Testis (tissue), 2 donors: Measurements from ENCODE around the gene LRRC8D.

Experiments used
- CTCF ChIP-seq, 3 experiments: fragments of 450-650 bp in 2 of 3; fragments of 200-600 bp in 1 of 3; sonication (generic) in 1 of 3; IDR thresholded peaks; one replicate each; pipeline ENCODE4 v1.5.1; 2016 to 2019; ENCODE audit warnings: antibody characterized with exemption in 3 of 3, mild to moderate bottlenecking in 2 of 3, moderate library complexity in 1 of 3
- POLR2A ChIP-seq: fragments of 450-650 bp; IDR thresholded peaks from one replicate; pipeline ENCODE4 v1.6.1; 2017; ENCODE audit warnings: antibody characterized with exemption, mild to moderate bottlenecking, moderate library complexity

GRCh38 chr1:89890085-89890752 lies 69.4 kb downstream of the LRRC8D start:
- TF ChIP-seq CTCF (IDR thresholded peaks at IDR 0.05) (no peak), POLR2A (no peak)
